ENCODE data around the gene PTGES2. TPM values are rescaled to one million over a fixed set of nuclear protein-coding genes. Genes with fewer than 3 reads are reported as not detected.

PTGES2 gene
- total and polyA plus RNA-seq, 2 experiments from 2014 or later = 141 to 240 TPM

DNA sequence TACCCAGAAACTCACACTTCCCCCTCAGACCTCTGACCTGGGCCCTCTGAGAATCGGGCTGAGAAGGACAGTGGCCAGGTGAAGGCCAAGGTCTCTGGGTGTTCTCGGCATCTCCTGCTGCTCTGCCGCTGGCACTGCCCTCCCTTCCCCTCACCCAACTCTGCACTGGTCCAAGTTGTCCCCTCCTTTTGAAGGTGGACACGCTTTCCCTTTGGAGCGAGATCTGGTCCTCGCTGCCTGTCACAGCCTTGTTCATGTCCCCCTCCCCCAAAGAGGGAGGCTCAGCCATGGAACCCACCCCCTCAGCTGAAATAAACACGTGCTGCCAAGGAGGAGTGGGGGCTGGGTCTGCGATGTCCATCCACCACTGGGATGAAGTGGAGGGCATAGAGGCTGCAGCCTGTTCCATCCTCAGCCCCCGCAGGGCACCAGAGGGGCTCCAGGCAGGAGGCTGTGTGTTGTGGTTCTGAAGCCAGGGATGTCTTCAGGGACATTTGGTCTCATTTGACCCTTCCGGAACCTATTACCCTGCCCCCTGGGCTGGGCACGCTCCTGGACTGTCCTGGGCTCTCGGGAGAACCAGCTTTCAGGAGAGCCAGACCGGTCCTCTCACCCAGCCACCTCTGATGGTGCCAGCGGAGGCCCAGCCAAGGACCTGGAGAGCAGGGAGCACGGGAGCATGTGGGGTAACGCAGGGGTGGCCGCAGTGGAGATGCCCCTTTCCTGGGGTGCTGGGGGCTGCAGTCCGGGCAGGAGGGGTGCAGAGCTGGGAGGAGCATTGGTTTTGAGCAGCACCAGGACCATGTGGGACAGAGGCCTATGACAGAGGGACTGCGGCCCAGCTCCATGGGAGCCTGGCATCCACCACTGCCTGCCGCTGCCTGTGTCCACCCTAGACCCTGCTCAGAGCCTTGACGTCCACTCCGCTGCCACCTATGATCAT is 17.0 kb upstream of the PTGES2 start:
- TF ChIP-seq, protein P1, sequence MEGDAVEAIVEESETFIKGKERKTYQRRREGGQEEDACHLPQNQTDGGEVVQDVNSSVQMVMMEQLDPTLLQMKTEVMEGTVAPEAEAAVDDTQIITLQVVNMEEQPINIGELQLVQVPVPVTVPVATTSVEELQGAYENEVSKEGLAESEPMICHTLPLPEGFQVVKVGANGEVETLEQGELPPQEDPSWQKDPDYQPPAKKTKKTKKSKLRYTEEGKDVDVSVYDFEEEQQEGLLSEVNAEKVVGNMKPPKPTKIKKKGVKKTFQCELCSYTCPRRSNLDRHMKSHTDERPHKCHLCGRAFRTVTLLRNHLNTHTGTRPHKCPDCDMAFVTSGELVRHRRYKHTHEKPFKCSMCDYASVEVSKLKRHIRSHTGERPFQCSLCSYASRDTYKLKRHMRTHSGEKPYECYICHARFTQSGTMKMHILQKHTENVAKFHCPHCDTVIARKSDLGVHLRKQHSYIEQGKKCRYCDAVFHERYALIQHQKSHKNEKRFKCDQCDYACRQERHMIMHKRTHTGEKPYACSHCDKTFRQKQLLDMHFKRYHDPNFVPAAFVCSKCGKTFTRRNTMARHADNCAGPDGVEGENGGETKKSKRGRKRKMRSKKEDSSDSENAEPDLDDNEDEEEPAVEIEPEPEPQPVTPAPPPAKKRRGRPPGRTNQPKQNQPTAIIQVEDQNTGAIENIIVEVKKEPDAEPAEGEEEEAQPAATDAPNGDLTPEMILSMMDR (IDR thresholded peaks at IDR 0.05; ENCODE audit: low read depth, low read length) = no peak
- Histone ChIP-seq H3K36me3 (no peaks in the 10 kb centered on the region), H3K27me3 (no peaks in the 10 kb centered on the region), H3K9me3 (ENCODE audit: low read depth) (no peaks in the 10 kb centered on the region), H3K27ac (no peak overlapping the region), H3K4me3 (no peak overlapping the region), H3K4me1 (ENCODE audit: low read depth) (no peaks in the 10 kb centered on the region)
- DNase-seq (ENCODE audit: low read depth in 1 of 2, low spot score in 1 of 2) = no peak

GRCh38 chr9:128143525-128144238 is 16.2 kb upstream of the PTGES2 start:
- no peak for DNase-seq (ENCODE audit: low read depth in 1 of 2, low spot score in 1 of 2)
- Histone ChIP-seq H3K4me3 (no peak overlapping the region), H3K9me3 (ENCODE audit: low read depth) (no peaks in the 10 kb centered on the region), H3K27ac (no peak overlapping the region), H3K27me3 (no peaks in the 10 kb centered on the region), H3K36me3 (no peaks in the 10 kb centered on the region), H3K4me1 (ENCODE audit: low read depth) (no peaks in the 10 kb centered on the region)
- TF ChIP-seq, protein P1 (IDR thresholded peaks at IDR 0.05; ENCODE audit: low read depth, low read length) = no peak

DNA sequence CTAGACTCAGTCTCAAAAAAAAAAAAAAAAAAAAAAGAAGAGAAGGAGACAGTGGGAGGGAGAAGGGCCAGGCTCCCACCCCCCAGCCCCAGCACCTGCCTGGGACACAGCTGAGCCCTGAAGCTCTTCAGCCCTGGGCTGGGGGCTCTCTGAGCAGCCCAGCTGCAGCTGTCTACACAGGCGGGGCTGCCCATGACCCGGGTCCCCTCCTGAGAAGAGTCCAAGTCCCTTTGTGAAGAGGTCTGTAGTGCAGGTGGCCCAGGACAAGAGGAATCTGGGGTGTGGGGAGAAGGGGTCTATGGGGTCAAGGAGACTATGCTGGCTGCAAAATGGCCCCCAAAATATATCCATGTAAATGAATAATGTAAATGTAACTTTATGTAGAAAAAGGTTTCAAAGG is 15.1 kb upstream of the PTGES2 start:
- Histone ChIP-seq H3K4me1 (ENCODE audit: low read depth) (no peaks in the 10 kb centered on the region), H3K9me3 (ENCODE audit: low read depth) (no peaks in the 10 kb centered on the region), H3K27ac (no peak overlapping the region), H3K4me3 (no peak overlapping the region), H3K27me3 (no peaks in the 10 kb centered on the region), H3K36me3 (no peaks in the 10 kb centered on the region)
- TF ChIP-seq, protein P1 (IDR thresholded peaks at IDR 0.05; ENCODE audit: low read depth, low read length) = no peak
- no peak for DNase-seq (ENCODE audit: low read depth in 1 of 2, low spot score in 1 of 2)

- Histone ChIP-seq H3K4me3 (no peak overlapping the region), H3K4me1 (ENCODE audit: low read depth) (no peaks in the 10 kb centered on the region), H3K36me3 (no peaks in the 10 kb centered on the region), H3K9me3 (ENCODE audit: low read depth) (no peaks in the 10 kb centered on the region), H3K27ac (no peak overlapping the region), H3K27me3 (no peaks in the 10 kb centered on the region)
- DNase-seq (ENCODE audit: low read depth in 1 of 2, low spot score in 1 of 2) = no peak
- TF ChIP-seq, protein P1 (IDR thresholded peaks at IDR 0.05; ENCODE audit: low read depth, low read length) = no peak
Measured at GRCh38 chr9:128142061-128142460, 14.5 kb upstream of the PTGES2 start.

DNA sequence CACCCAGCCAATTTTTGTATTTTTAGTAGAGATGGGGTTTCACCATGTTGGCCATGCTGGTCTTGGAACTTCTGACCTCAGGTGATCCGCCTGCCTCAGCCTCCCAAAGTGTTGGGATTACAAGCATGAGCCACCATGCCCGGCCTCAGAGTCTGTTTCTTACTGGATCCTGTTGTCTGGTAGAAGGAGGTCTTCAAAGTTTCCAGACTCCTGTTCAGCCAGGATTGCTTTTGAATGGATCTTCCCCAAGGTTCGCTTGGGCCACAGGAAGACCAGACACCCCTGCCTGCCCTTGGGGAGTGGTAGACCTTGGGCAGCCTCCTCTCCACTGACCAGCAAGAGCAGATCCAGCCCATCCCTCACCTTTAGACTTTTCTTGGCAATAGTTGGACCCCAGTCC is 14.1 kb upstream of the PTGES2 start:
- Histone ChIP-seq H3K36me3 (no peaks in the 10 kb centered on the region), H3K4me3 (no peak overlapping the region), H3K9me3 (ENCODE audit: low read depth) (no peaks in the 10 kb centered on the region), H3K27me3 (no peaks in the 10 kb centered on the region), H3K27ac (no peak overlapping the region), H3K4me1 (ENCODE audit: low read depth) (no peaks in the 10 kb centered on the region)
- no peak for DNase-seq (ENCODE audit: low read depth in 1 of 2, low spot score in 1 of 2)
- TF ChIP-seq, protein P1 (IDR thresholded peaks at IDR 0.05; ENCODE audit: low read depth, low read length) = no peak
